ENCODE data around the gene ATXN7L3. TPM values are rescaled to one million over a fixed set of nuclear protein-coding genes. Genes with fewer than 3 reads are reported as not detected.

The ATXN7L3 gene
- total and polyA plus RNA-seq, 2 donors (not counting 3 experiments of a cell fraction or from before 2014, with no cell fraction given) = 61.3 to 82.5 TPM

DNA sequence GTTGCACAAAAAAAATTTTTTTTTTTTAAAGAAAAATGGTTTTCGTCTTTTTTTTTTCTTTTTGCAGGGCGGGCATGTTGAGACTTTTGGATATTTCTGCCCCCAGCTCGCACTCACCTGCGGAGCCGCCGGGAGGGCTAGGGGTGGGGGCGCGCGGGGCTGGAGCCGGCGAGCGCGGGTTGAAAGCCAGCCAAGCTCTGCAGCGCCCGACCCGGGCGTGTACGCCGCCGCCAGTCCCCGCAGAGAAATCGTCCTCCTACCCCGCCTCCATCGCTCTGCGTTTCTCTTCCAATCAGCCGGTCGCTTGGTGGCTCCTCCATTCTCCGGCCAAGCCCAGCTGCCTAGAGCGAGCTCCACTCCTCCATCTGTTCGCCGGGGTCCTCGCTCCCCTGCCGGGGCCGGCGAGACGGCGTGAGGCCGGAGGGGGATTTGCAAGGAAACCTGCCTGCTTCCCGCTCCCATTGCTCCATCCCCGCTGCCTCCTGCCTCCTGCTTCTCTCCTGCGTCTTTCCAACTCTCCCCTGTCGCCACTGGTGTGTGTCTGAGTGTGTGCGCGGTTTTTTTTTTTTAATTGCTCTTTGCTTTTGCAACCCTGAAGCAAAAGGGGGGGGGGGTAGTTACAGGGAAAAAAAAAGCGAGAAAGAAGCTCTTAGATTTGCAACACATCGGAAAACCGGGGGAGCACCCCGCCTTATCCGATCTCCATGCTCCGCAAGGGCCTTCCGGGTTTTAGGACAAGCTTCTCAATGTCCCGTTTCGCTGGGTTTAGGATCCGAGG is 21.6 kb upstream of the ATXN7L3 start:
- Histone ChIP-seq H3K4me1 (ENCODE audit: control insufficient read depth, extremely low read depth, insufficient read depth, low read length) (peaks cover 40% of the 10 kb centered on the region), H3K9ac (replicated peaks; ENCODE audit: extremely low read depth, insufficient read depth, low read length) (peak overlapping the region; percentile 38), H3K79me2 (ENCODE audit: control insufficient read depth, insufficient read depth, low read length) (peaks cover 28% of the 10 kb centered on the region), H3K4me2 (ENCODE audit: insufficient read depth, low read length) (peak overlapping the region; percentile 86), H3K27me3 (ENCODE audit: control insufficient read depth in 2 of 2, insufficient read depth in 2 of 2, low read length in 2 of 2) (no peaks in the 10 kb centered on the region), H4K20me1 (replicated peaks; ENCODE audit: control insufficient read depth, extremely low read depth, insufficient read depth, low read length) (no peaks in the 10 kb centered on the region), H3K4me3 (replicated peaks in 1 of 3; ENCODE audit: insufficient read depth in 1 of 3, low read depth in 1 of 3, low read length in 3 of 3) (peak overlapping the region; percentile 34 to 68 (median 46)), H3K9me3 (replicated peaks; ENCODE audit: control insufficient read depth, insufficient read depth, low read length) (no peaks in the 10 kb centered on the region), H2AFZ (ENCODE audit: low read depth, low read length) (peak overlapping the region; percentile 20), H3K36me3 (ENCODE audit: control insufficient read depth in 2 of 2, extremely low read depth in 1 of 2, insufficient read depth in 2 of 2, low read length in 2 of 2) (peaks cover 5 to 7% of the 10 kb centered on the region in 2 experiments), H3K9me1 (replicated peaks; ENCODE audit: control insufficient read depth, extremely low read depth, insufficient read depth, low read length) (no peaks in the 10 kb centered on the region), H3K27ac (ENCODE audit: insufficient read depth, low read depth, low read length) (peak overlapping the region; percentile 72)
- TF ChIP-seq POLR2AphosphoS5 (IDR thresholded peaks at IDR 0.05; ENCODE audit: insufficient read depth, low read depth, low read length) (no peak), POLR2A (IDR thresholded peaks at IDR 0.05; ENCODE audit: low read depth, low read length) (peak; percentile 50), MYC (IDR thresholded peaks at IDR 0.05; ENCODE audit: low read depth, low read length) (no peak)
- TF ChIP-seq, protein P1, sequence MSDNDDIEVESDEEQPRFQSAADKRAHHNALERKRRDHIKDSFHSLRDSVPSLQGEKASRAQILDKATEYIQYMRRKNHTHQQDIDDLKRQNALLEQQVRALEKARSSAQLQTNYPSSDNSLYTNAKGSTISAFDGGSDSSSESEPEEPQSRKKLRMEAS (IDR thresholded peaks at IDR 0.05; ENCODE audit: insufficient read depth, insufficient read length) = no peak
- TF ChIP-seq, protein P2, sequence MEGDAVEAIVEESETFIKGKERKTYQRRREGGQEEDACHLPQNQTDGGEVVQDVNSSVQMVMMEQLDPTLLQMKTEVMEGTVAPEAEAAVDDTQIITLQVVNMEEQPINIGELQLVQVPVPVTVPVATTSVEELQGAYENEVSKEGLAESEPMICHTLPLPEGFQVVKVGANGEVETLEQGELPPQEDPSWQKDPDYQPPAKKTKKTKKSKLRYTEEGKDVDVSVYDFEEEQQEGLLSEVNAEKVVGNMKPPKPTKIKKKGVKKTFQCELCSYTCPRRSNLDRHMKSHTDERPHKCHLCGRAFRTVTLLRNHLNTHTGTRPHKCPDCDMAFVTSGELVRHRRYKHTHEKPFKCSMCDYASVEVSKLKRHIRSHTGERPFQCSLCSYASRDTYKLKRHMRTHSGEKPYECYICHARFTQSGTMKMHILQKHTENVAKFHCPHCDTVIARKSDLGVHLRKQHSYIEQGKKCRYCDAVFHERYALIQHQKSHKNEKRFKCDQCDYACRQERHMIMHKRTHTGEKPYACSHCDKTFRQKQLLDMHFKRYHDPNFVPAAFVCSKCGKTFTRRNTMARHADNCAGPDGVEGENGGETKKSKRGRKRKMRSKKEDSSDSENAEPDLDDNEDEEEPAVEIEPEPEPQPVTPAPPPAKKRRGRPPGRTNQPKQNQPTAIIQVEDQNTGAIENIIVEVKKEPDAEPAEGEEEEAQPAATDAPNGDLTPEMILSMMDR (IDR thresholded peaks at IDR 0.05; ENCODE audit: extremely low read depth in 1 of 2, insufficient read depth in 1 of 2, low read depth in 1 of 2, low read length in 2 of 2) = no peak
- dilution Hi-C loops (cut with MboI; ENCODE audit: extremely low pct_ligation_motif_present, low sequenced_read_pairs) (no loop called here), intact Hi-C loops (cut with micrococcal nuclease) (loop anchor here (5.0 kb wide), 1 partner anchor 86 kb away; the partner anchor contains the start of gene RUNDC3A)
- FAIRE-seq = peak; percentile 73
- peak; percentile 83 for DNase-seq (ENCODE audit: low read depth, low spot score)
- CTCF ChIA-PET = interaction anchor here (0.7 to 7.3 kb wide), 19 partner anchors 10 to 302 kb away, joined by 3 to 68 read pairs (median 4); partner anchors contain the start of genes FAM171A2, RUNDC3A and SLC25A39
- POLR2A ChIA-PET = interaction anchor here (0.6 to 1.5 kb wide), 4 partner anchors 22 to 125 kb away, joined by 3 to 6 read pairs (median 4); partner anchors contain the start of gene ATXN7L3
- no TSS peak for BruUV-seq (replicated peaks)

Measured in endothelial cell of umbilical vein (primary cell).